Measurements from ENCODE around the gene PAPSS2. TPM values are rescaled to one million over a fixed set of nuclear protein-coding genes. Genes with fewer than 3 reads are reported as not detected.
A peak's percentile ranks its signal among the peaks of the same experiment; 100 is the strongest.

The PAPSS2 gene
- total RNA-seq, 2 experiments from 2014 or later = not detected

- POLR2A ChIA-PET = interaction anchor here (0.6 to 1.6 kb wide), 9 partner anchors 10 to 1262 kb away, joined by 3 to 7 read pairs (median 3); no protein-coding TSS in a partner anchor
- Histone ChIP-seq H3K4me1 (ENCODE audit: insufficient read depth, low read length, poor library complexity, severe bottlenecking) (peaks cover 9% of the 10 kb centered on the region), H3K9me2 (ENCODE audit: insufficient read depth, low read length) (no peaks in the 10 kb centered on the region), H3K79me2 (ENCODE audit: insufficient read depth, low read depth, low read length) (peaks cover 28% of the 10 kb centered on the region; the same call in 1 of the 2 replicates), H3K4me3 (ENCODE audit: low read depth, low read length, poor library complexity, severe bottlenecking) (no peak overlapping the region), H3K9me3 (ENCODE audit: low read length) (no peaks in the 10 kb centered on the region; the same call in 1 of the 2 replicates), H3K36me3 (ENCODE audit: insufficient read depth, low read length) (peaks cover 78% of the 10 kb centered on the region), H4K20me1 (ENCODE audit: insufficient read depth, low read length) (no peaks in the 10 kb centered on the region), H3K4me2 (ENCODE audit: low read length) (peak overlapping the region; percentile 24; the same call in 1 of the 2 replicates), H2AFZ (ENCODE audit: low read length) (no peak overlapping the region), H3K27ac (ENCODE audit: low read depth, low read length, poor library complexity, severe bottlenecking) (no peak overlapping the region)
- CTCF ChIA-PET (ENCODE audit: unreplicated experiment) = no interaction called here
- no TSS peak for BruUV-seq (replicated peaks)
- intact Hi-C loops (cut with micrococcal nuclease; ENCODE audit: unreplicated experiment) = no loop called here
- no peak for DNase-seq (ENCODE audit: low spot score)
- no peak for TF ChIP-seq EZH2phosphoT487 (IDR thresholded peaks at IDR 0.05; ENCODE audit: borderline replicate concordance, low read depth, low read length)
- no peak for TF ChIP-seq CTCF (conservative IDR thresholded peaks at IDR 0.05; ENCODE audit: low read length)
Observed at GRCh38 chr10:87775766-87776165, 116.1 kb downstream of the PAPSS2 start.

GRCh38 chr10:87776328-87776727 is 116.7 kb downstream of the PAPSS2 start:
- BruUV-seq (replicated peaks) = no TSS peak
- Histone ChIP-seq H2AFZ (ENCODE audit: low read length) (no peak overlapping the region), H3K27ac (ENCODE audit: low read depth, low read length, poor library complexity, severe bottlenecking) (no peak overlapping the region), H3K4me2 (ENCODE audit: low read length) (no peak overlapping the region), H3K9me3 (ENCODE audit: low read length) (no peaks in the 10 kb centered on the region; the same call in 1 of the 2 replicates), H4K20me1 (ENCODE audit: insufficient read depth, low read length) (no peaks in the 10 kb centered on the region), H3K36me3 (ENCODE audit: insufficient read depth, low read length) (peaks cover 78% of the 10 kb centered on the region), H3K9me2 (ENCODE audit: insufficient read depth, low read length) (no peaks in the 10 kb centered on the region), H3K79me2 (ENCODE audit: insufficient read depth, low read depth, low read length) (peaks cover 27% of the 10 kb centered on the region; the same call in 1 of the 2 replicates), H3K4me1 (ENCODE audit: insufficient read depth, low read length, poor library complexity, severe bottlenecking) (peaks cover 9% of the 10 kb centered on the region), H3K4me3 (ENCODE audit: low read depth, low read length, poor library complexity, severe bottlenecking) (no peak overlapping the region)
- ChIA-PET CTCF (ENCODE audit: unreplicated experiment) (no interaction called here), POLR2A (interaction anchor here (0.7 to 1.6 kb wide), 4 partner anchors 9 to 23 kb away, joined by 3 to 4 read pairs (median 3); no protein-coding TSS in a partner anchor)
- intact Hi-C loops (cut with micrococcal nuclease; ENCODE audit: unreplicated experiment) = no loop called here
- DNase-seq (ENCODE audit: low spot score) = no peak
- TF ChIP-seq EZH2phosphoT487 (IDR thresholded peaks at IDR 0.05; ENCODE audit: borderline replicate concordance, low read depth, low read length) (no peak), CTCF (conservative IDR thresholded peaks at IDR 0.05; ENCODE audit: low read length) (no peak)

- Histone ChIP-seq H3K4me2 (ENCODE audit: low read length) (no peak overlapping the region), H3K9me2 (ENCODE audit: insufficient read depth, low read length) (no peaks in the 10 kb centered on the region), H3K79me2 (ENCODE audit: insufficient read depth, low read depth, low read length) (peaks cover 23% of the 10 kb centered on the region; the same call in 1 of the 2 replicates), H3K36me3 (ENCODE audit: insufficient read depth, low read length) (peaks cover 90% of the 10 kb centered on the region), H3K9me3 (ENCODE audit: low read length) (no peaks in the 10 kb centered on the region; the same call in 1 of the 2 replicates), H3K4me3 (ENCODE audit: low read depth, low read length, poor library complexity, severe bottlenecking) (no peak overlapping the region), H3K27ac (ENCODE audit: low read depth, low read length, poor library complexity, severe bottlenecking) (no peak overlapping the region), H3K4me1 (ENCODE audit: insufficient read depth, low read length, poor library complexity, severe bottlenecking) (no peaks in the 10 kb centered on the region), H4K20me1 (ENCODE audit: insufficient read depth, low read length) (no peaks in the 10 kb centered on the region), H2AFZ (ENCODE audit: low read length) (no peak overlapping the region)
- ChIA-PET POLR2A (no interaction called here), CTCF (ENCODE audit: unreplicated experiment) (no interaction called here)
- intact Hi-C loops (cut with micrococcal nuclease; ENCODE audit: unreplicated experiment) = no loop called here
- TF ChIP-seq EZH2phosphoT487 (IDR thresholded peaks at IDR 0.05; ENCODE audit: borderline replicate concordance, low read depth, low read length) = no peak
- TF ChIP-seq CTCF (conservative IDR thresholded peaks at IDR 0.05; ENCODE audit: low read length) = no peak
- no TSS peak for BruUV-seq (replicated peaks)
- DNase-seq (ENCODE audit: low spot score) = no peak
Observed at GRCh38 chr10:87781545-87781944, 121.9 kb downstream of the PAPSS2 start.
